ENCODE results near the gene TRDN. TPM values are rescaled to one million over a fixed set of nuclear protein-coding genes. Genes with fewer than 3 reads are reported as not detected.
"Not testable (repeated sequence)": the region's sequence is repeated elsewhere in the genome, so short reads cannot be mapped to it uniquely, and the experiment has no call there.

TRDN gene
- total RNA-seq, 1 experiment from 2014 or later, result 3.4 TPM

DNA sequence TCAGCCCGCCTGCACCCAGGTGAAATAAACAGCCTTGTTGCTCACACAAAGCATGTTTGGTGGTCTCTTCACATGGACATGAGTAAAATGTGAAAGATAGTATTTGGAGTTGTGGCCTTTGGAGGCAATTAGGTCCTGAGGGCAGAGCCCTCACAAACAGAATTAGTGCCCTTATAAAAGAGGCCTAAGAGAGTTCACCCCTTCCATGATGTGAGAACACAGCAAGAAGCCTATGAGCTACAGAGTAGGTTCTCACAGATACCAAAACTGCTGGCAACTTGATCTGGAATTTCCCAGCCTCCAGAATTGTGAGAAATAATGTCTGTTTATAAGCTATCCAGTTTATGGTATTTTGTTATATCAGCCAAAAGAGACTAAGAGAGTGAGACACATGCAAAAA lies 74.5 kb downstream of the TRDN start:
- DNase-seq, result no peak
- H3K36me3 ChIP-seq (replicated peaks; ENCODE audit: control insufficient read depth, insufficient read depth, low read length), result no peaks in the 10 kb centered on the region
- H3K4me3 ChIP-seq (ENCODE audit: insufficient read depth, low read depth, low read length), result no peak overlapping the region
- H3K27me3 ChIP-seq (ENCODE audit: control insufficient read depth, insufficient read depth, low read length), result no peaks in the 10 kb centered on the region

DNA sequence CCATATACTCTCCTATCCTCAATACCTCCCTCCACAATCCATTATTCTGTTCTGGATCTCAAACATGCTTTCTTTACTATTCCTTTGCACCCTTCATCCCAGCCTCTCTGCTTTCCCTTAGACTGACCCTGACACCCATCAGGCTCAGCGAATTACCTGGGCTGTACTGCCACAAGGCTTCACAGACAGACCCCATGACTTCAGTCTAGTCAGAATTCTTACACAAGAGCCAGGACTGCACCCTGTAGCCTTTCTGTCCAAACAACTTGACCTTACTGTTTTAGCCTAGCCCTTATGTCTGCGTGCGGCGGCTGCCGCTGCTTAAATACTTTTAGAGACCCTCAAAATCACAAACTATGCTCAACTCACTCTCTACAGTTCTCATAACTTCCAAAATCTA lies 76.9 kb downstream of the TRDN start:
- not testable (repeated sequence) for H3K27me3 ChIP-seq (ENCODE audit: control insufficient read depth, insufficient read depth, low read length); H3K36me3 ChIP-seq (replicated peaks; ENCODE audit: control insufficient read depth, insufficient read depth, low read length); H3K4me3 ChIP-seq (ENCODE audit: insufficient read depth, low read depth, low read length); DNase-seq

DNA sequence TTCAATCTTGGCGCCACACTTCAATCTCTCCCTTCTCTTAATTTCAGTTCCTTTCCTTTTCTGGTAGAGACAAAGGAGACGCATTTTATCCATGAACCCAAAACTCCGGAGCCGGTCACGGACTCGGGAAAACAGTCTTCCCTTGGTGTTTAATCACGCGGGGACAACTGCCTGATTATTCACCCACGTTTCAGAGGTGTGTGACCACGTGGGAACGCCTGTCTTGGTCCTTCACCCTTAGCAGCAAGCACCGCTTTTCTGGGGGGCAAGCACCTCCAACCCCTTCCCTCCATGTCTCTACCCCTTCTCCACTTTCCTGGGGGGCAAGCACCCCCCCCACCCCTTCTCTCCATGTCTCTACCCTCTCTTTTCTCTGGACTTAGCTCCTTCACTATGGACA lies 79.3 kb downstream of the TRDN start:
- H3K36me3 ChIP-seq (replicated peaks; ENCODE audit: control insufficient read depth, insufficient read depth, low read length); H3K27me3 ChIP-seq (ENCODE audit: control insufficient read depth, insufficient read depth, low read length); H3K4me3 ChIP-seq (ENCODE audit: insufficient read depth, low read depth, low read length); DNase-seq: not testable (repeated sequence)

DNA sequence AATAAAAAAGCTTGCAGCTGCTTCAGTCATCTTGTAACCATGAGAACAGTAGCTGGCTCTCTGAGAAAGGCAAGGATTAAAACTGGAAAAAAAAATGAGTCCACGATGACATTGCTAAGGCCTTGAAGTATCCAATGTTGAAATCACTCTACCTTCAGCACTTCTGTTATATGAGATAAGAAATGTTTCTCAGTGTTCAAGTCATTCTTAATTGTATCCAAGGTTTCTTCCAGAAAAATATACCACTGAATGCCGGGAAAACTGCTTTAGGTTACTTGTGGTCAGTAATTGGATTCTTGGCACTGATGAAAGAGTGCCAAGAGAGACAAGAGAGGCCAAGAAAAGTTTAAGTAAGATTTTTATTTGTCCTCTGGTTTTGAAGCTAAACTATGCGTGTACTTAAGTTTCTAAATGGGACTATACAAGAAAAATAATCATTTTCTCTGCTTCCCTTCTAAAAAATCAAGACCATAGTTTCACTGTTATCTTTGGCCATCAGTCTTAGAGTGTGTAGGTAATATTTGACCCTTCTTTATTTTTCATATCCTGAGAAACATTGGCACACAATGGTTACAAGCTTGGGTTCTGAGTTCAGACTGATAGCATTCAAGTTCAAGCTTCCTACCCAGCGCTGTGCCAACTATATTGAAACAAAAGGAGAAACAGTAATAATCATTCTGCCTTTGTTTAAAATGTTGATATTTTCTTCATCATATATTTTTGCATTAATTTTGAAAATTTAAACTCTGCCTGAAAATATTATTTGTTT lies 84.6 kb downstream of the TRDN start:
- no peak for DNase-seq
- Histone ChIP-seq H3K36me3 (replicated peaks; ENCODE audit: control insufficient read depth, insufficient read depth, low read length) (no peaks in the 10 kb centered on the region), H3K4me3 (ENCODE audit: insufficient read depth, low read depth, low read length) (no peak overlapping the region), H3K27me3 (ENCODE audit: control insufficient read depth, insufficient read depth, low read length) (no peaks in the 10 kb centered on the region)

DNA sequence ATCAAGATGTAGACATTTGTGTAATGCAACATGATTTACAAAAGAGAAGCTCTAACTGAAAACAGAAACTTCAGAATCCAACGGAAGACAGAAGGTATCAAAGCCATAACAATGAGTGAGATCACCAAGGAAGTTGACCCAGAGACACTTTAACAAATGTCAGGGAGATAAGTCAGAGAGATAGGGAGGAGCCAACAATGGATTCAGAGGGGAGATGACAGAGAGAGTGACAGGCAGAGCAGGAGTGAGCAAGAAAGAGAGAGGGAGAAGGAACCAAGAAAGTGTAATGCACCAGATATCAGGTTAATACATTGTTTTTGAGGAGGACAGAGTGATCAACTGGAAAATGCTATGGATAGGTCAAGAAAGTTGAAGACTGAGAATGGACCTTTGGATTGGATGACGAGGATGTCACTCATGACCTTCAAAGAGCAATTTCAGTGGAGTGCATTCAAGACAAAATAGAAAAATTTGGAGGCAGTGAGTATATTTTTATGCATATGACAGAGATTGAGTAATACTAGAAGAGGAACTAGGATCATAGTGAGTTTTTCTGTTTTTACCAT lies 86.6 kb downstream of the TRDN start:
- DNase-seq, result no peak
- H3K4me3 ChIP-seq (ENCODE audit: insufficient read depth, low read depth, low read length), result no peak overlapping the region
- H3K27me3 ChIP-seq (ENCODE audit: control insufficient read depth, insufficient read depth, low read length), result no peaks in the 10 kb centered on the region
- H3K36me3 ChIP-seq (replicated peaks; ENCODE audit: control insufficient read depth, insufficient read depth, low read length), result no peaks in the 10 kb centered on the region

DNA sequence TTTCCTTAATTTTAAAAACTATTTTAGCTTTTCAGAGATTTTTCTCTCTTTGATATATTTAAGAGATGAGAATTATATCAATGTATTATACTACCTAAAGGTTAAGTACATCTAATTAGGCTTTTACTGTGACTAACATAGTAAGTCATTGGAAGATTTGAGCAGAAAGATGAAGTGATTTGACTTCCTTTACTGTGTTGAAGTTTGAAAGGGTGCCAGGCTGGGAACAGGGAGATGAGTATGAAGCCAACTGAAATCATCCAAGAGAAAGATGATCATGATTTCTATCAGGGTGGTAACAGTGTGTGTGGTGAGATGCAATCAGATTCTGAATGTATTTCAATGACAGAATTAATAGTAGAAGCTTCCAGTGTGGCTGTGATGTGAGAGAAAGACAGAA lies 87.3 kb downstream of the TRDN start:
- DNase-seq, result no peak
- no peaks in the 10 kb centered on the region for H3K27me3 ChIP-seq (ENCODE audit: control insufficient read depth, insufficient read depth, low read length)

DNA sequence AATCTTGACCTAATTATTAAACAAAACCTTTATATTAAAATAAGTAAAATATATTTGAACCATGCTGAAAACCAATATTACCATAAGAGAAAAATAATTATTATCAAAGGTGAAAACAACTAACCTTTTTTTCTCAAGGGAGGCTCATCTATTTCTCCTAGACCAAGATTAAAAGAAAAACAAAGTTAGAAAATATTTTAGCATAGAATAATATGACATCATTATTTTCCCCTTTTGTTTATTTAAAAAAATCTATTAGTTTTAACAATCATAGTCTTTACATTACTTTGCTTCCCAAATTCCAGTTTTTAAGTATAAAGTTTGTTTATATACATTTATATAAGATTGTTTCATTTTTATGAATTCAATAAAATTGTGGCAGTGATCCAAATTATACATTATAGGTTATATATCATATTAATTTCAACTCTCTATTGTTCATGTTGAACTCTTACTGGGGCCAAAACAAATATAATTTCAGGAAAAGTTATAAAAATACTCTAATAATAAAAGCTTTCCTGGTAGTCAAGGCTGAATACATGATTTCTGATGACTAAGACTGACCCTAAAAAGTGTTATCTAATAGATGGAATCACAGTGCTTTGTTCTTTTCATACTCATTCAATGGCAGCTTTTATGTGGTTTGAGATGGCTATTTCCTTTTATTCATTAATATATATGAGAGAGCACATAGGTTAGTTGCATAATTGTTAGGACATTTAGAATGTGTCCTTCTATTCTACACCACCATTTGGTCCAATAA lies 89.4 kb downstream of the TRDN start:
- no peaks in the 10 kb centered on the region for H3K36me3 ChIP-seq (replicated peaks; ENCODE audit: control insufficient read depth, insufficient read depth, low read length)
- H3K27me3 ChIP-seq (ENCODE audit: control insufficient read depth, insufficient read depth, low read length), result no peaks in the 10 kb centered on the region
- no peak overlapping the region for H3K4me3 ChIP-seq (ENCODE audit: insufficient read depth, low read depth, low read length)
- no peak for DNase-seq

More for the DNA sequence above, 87.3 kb downstream of the TRDN start:
- Histone ChIP-seq H3K36me3 (replicated peaks; ENCODE audit: control insufficient read depth, insufficient read depth, low read length) (no peaks in the 10 kb centered on the region), H3K4me3 (ENCODE audit: insufficient read depth, low read depth, low read length) (no peak overlapping the region)

DNA sequence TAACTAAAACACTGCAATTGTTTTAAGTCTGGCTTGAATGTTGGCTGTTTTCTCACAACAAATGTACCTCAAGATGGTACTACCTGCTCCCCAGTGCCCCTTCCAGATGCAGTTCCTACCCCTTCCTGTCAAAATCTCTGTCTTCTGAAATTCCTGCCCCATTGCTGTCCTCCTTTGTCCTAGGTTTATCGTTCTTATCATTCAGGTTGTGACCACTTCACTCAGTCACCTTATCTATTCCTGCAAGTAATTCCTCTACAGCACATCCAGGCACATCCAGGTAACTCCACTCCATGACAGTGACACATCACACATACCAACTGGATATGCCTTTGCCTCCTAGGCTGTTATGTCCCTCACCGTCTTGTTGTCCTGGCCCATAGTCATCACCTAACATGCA lies 90.2 kb downstream of the TRDN start:
- no peaks in the 10 kb centered on the region for H3K36me3 ChIP-seq (replicated peaks; ENCODE audit: control insufficient read depth, insufficient read depth, low read length)
- no peak overlapping the region for H3K4me3 ChIP-seq (ENCODE audit: insufficient read depth, low read depth, low read length)
- no peak for DNase-seq
- H3K27me3 ChIP-seq (ENCODE audit: control insufficient read depth, insufficient read depth, low read length), result no peaks in the 10 kb centered on the region

DNA sequence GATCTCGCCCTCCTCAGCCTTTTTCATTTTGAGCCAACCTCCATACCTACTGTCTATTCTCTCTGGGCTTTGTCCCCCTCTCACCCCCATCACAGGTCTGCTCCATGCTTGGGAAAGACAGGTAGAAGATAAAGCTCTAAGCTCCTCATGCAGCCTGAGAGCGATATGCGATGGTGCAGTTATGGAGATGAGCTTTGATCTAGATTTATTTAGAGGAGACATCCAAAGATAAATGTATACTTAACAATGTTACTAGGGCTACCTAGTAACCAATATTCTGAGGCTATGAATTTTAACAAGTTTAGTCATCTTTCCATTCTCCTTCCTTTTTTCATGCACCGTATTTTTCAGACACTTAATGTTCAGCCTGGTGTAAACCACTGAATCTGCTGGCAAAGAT lies 95.3 kb downstream of the TRDN start:
- Histone ChIP-seq H3K36me3 (replicated peaks; ENCODE audit: control insufficient read depth, insufficient read depth, low read length) (no peaks in the 10 kb centered on the region), H3K4me3 (ENCODE audit: insufficient read depth, low read depth, low read length) (no peak overlapping the region), H3K27me3 (ENCODE audit: control insufficient read depth, insufficient read depth, low read length) (no peaks in the 10 kb centered on the region)
- no peak for DNase-seq

DNA sequence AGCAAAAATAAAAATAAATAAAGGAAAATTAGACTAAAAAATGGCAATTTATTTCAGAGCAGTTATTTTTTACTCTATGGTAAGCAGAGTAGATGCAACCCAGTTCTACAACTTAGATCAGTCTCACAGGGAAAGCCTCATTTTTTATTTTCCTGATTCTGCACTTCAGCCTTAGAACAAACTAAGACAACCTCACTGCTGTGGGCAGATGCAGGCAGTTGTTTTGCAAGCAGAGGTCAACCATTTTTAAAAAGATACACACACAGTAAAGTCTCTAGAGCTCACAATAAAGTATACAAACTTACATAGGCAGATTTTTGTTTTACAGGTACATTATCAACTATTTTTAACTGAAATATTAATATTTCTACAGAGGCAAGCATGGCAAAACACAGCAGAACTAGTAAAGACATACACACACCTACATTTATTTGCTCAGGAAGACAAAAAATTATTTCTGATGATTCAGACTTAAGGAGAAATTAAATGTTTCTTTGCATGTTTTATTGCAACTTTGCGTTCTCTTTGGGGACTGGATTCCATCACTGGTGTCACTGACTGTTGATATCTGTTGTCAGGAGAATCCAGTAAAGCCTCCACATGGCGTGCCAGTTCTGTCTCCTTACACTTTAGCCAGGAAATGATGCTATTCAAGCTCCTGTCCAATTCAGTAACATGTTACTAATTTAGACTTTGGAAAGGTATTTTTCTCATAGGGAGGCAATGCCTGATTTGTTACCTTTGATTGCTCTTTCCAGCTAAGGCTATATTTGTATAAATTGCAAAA lies 102.7 kb downstream of the TRDN start:
- Histone ChIP-seq H3K27me3 (ENCODE audit: control insufficient read depth, insufficient read depth, low read length) (no peaks in the 10 kb centered on the region), H3K36me3 (replicated peaks; ENCODE audit: control insufficient read depth, insufficient read depth, low read length) (no peaks in the 10 kb centered on the region), H3K4me3 (ENCODE audit: insufficient read depth, low read depth, low read length) (no peak overlapping the region)
- no peak for DNase-seq

DNA sequence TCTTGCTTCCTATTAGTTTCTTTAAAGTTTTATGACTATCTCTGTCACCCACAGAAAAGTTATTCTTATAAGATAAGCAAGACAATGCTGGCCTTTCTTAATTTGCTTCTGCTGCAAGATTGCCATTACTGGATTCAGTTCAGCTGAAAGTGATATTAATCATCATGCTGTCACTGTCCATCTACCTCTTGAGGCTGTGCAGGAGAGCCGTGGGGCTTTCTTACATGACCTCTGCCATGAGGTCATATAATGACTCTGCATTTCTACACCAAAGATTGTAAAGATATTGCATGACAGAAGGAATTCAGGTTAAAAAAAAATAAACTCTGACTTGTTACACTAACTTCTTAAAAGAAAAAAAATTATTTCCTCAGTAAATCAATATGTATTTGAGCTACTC lies 106.9 kb downstream of the TRDN start:
- Histone ChIP-seq H3K4me3 (ENCODE audit: insufficient read depth, low read depth, low read length) (no peak overlapping the region), H3K36me3 (replicated peaks; ENCODE audit: control insufficient read depth, insufficient read depth, low read length) (no peaks in the 10 kb centered on the region), H3K27me3 (ENCODE audit: control insufficient read depth, insufficient read depth, low read length) (no peaks in the 10 kb centered on the region)
- no peak for DNase-seq

DNA sequence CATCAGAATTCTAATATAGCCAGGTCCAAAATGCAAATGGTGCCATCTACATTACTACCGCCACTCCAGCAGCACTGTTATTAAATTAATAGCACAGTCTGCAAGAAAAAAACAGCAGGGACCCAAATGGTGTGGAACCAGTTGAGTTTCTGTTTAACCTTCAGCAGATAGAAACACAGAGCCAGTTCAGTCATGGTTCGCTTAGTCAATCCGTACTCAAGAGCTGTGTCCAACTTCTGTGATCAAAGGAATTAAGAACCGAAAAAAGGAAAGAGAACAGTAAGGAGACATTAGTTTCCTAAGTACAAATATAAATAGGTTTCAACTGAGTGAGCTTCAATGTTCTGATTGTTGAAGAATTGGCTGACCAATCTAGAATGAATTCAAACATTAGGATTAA lies 107.7 kb downstream of the TRDN start:
- DNase-seq, result no peak
- H3K4me3 ChIP-seq (ENCODE audit: insufficient read depth, low read depth, low read length), result no peak overlapping the region
- H3K27me3 ChIP-seq (ENCODE audit: control insufficient read depth, insufficient read depth, low read length), result no peaks in the 10 kb centered on the region
- H3K36me3 ChIP-seq (replicated peaks; ENCODE audit: control insufficient read depth, insufficient read depth, low read length), result no peaks in the 10 kb centered on the region

DNA sequence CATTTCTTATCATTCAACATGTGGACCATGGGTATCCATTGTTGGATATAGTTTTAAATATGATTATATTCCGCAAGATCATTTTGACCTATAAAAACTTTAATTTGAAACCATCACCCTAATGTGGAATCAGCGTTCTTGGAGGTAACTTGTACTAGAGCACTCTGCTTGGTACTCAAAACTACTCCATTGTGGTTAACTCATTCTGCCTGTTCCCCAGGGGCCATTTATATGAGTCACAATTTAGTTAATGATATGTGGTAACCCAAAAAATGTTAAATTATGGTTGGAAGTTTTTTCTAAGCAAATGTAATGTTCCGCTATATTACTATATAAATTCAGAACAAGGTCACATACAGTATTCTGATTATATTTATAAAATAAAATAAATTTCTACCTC lies 109.3 kb downstream of the TRDN start:
- H3K4me3 ChIP-seq (ENCODE audit: insufficient read depth, low read depth, low read length), result no peak overlapping the region
- H3K27me3 ChIP-seq (ENCODE audit: control insufficient read depth, insufficient read depth, low read length), result no peaks in the 10 kb centered on the region
- no peaks in the 10 kb centered on the region for H3K36me3 ChIP-seq (replicated peaks; ENCODE audit: control insufficient read depth, insufficient read depth, low read length)
- DNase-seq, result no peak

DNA sequence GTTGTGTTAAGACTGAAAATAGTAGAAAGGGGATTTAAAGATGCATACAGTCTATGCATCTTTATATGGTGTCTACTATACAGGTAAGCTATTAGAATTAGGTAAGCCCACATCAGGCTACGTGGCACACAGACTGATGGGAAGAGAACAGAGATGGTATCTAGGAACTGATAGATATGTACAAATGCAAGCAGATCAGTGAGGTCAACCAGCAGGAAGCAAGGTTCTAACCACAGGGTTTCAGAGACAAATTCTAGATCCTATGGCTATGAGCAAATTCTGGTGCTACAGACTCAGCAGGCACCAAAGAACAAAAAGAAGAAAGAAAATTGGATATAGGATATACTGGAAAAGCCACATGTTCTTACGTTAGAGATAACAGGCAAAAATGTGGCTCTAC lies 110.6 kb downstream of the TRDN start:
- no peaks in the 10 kb centered on the region for H3K36me3 ChIP-seq (replicated peaks; ENCODE audit: control insufficient read depth, insufficient read depth, low read length)
- H3K4me3 ChIP-seq (ENCODE audit: insufficient read depth, low read depth, low read length), result no peak overlapping the region
- no peak for DNase-seq
- no peaks in the 10 kb centered on the region for H3K27me3 ChIP-seq (ENCODE audit: control insufficient read depth, insufficient read depth, low read length)

All from H7 (cell line).